Myometrial cell (primary cell): ENCODE results near the gene NAA20. TPM values are rescaled to one million over a fixed set of nuclear protein-coding genes. Genes with fewer than 3 reads are reported as not detected.

Experiments
- total RNA-seq: library from RNA; depleted of rRNA; stranded (reverse); fragments of >200 nt; gene quantifications from 2 replicates; pipeline ENCODE4 v1.2.3, GENCODE V29; 2015

NAA20 gene, protein sequence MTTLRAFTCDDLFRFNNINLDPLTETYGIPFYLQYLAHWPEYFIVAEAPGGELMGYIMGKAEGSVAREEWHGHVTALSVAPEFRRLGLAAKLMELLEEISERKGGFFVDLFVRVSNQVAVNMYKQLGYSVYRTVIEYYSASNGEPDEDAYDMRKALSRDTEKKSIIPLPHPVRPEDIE
- 58.7 and 69.5 TPM in 2 replicates for total RNA-seq

DNA sequence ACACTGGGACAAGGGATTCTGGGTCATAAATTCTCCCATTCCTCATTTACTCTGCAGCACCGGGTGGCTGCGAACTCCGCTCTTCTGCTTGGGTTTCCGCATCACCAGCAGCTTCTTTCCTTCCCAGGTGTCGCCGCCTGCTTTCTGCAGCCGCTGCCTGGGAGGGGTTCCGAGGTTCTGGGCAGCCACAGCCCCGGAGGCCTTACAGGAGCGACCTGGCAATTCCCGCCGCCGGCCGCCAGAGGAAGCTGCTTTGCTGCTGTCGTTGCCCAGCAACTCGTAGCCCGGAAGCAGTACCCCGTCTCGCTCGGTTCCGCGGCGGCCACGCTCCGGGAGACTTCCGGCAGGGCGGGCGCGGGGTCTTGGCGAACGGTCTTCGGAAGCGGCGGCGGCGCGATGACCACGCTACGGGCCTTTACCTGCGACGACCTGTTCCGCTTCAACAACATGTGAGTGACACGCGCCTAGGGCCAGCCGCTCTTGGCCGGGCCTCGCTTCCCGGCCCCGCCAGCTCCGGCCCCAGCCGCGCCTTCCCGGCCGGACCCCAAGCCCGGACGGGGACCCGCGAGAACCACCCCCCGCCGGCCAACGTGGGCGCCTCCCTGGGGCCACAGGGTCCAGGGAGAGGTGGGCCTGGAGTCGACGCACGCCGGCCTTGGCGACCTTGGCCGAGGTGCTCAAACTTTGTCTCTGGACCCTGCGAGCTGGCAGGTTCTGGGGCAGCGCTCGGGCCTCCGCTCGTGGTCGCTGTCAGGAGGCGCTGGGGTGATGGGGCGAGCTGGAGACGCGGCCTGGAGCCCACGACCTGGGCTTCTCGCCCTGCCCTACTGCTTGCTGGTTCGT is at the start of gene NAA20:
NAA20 (plus strand) TSS at position 362 of the 843 bp plus-strand sequence; CDS start at position 397, 35 bp downstream.

DNA sequence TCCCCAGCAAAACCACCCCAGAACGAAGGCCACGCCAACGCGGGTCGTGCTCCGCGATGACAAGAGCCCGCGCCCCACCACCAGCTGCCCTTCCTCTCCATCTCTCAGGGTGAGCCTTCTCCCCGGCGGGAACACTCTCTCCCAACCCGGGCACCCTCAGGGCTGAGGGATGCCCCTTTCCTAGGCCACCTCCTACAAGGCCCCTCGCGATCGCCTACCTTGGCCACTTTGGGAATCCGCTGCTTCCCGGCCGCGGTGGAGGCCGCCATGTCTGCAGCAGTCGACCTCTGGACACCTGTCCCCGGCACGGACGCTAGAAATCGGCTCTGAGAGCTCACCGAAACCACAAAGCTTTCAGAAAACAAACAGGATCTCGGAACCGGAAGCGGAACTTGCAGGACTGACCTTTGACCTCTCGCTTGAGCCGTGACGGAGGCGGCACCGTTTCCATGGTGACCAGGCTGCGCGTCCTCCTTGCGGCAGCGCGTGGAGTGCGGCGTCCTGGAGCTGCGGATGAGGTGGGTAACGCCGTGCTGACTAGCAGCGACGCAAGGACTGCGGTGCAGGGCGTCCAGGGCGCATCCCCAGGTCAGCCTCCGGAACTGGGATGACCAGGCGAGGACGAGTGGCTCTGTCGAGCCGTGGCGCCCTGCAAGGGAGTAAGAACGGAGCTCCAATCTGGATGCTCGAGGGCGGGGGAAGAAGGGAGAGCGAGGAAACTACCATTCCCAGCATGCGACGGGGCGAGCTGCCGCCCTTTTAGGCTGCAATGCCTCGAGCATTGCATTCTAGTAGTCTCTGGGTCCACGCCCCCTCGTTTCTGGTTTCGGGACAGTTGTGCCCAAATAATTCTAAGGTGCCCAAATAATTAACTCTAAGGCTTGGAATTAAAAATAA is 35.2 kb downstream of the NAA20 start, which contains the start of the genes CFAP61 and CRNKL1:
CFAP61 (plus strand) TSS at position 459 of the 897 bp plus-strand sequence. CDS start 4,122 bp downstream, outside the sequence.
CRNKL1 (minus strand) TSS at position 393 of the 897 bp plus-strand sequence; CDS start at position 269, 124 bp downstream.

Other genes starting within 250 kb of the NAA20 start
- 14.7 and 18.1 TPM in 2 replicates for gene CRNKL1, start 35.1 kb downstream of the NAA20 start, total RNA-seq
- gene CFAP61, start 35.2 kb downstream of the NAA20 start, total RNA-seq, result not detected in 2 replicates